ENCODE results near the gene IKBKE.

- TF ChIP-seq CTCF (conservative IDR thresholded peaks at IDR 0.05) (no peak), ZFX (IDR thresholded peaks at IDR 0.05) (no peak)
Observed at GRCh38 chr1:206476591-206476990, 6.3 kb downstream of the IKBKE start.
